OCI-LY3 (cell line): ENCODE measurements around the gene EDEM2.

Experiments
- EZH2phosphoT487 ChIP-seq: fragments of 200-600 bp; shearing (Covaris generic); IDR thresholded peaks from 2 replicates; pipeline ENCODE4 v1.6.1; 2018; ENCODE audit warnings: antibody characterized with exemption, mixed run types, low read depth
- TF ChIP-seq, protein P1 (sequence below): fragments of 200-600, 300-600 bp; sonication (generic); IDR thresholded peaks from 2 replicates; pipeline ENCODE4 v1.5.1; 2014; ENCODE audit warnings: antibody characterized with exemption, low read length, low read depth

DNA sequence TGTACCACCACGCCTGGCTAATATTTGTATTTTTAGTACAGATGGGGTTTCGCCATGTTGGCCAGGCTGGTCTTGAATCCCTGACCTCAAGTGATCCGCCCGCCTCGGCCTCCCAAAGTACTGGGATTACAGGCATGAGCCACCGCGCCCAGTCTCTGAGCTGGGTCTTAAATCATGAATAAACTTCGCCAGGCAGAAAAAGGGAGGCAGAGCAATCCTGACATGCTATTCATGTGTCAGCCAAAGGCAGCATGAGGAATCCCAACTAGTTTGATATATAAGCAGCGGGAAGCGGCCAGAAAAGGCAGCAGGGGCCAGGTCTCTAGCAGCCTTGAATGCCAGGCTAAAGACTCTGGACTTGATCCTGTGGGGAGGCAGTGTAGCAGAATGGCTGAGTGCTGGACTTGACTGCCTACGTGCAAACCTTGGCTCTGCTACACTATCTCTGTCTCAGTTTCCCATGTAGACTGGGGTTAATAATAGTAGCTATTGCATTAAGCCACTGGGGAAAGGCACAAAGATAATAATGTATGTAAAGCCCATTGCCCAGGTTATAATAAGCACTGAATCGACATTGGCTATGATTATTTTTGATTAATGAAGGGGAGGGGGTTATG lies 26.5 kb upstream of the EDEM2 start:
- TF ChIP-seq, protein P1, sequence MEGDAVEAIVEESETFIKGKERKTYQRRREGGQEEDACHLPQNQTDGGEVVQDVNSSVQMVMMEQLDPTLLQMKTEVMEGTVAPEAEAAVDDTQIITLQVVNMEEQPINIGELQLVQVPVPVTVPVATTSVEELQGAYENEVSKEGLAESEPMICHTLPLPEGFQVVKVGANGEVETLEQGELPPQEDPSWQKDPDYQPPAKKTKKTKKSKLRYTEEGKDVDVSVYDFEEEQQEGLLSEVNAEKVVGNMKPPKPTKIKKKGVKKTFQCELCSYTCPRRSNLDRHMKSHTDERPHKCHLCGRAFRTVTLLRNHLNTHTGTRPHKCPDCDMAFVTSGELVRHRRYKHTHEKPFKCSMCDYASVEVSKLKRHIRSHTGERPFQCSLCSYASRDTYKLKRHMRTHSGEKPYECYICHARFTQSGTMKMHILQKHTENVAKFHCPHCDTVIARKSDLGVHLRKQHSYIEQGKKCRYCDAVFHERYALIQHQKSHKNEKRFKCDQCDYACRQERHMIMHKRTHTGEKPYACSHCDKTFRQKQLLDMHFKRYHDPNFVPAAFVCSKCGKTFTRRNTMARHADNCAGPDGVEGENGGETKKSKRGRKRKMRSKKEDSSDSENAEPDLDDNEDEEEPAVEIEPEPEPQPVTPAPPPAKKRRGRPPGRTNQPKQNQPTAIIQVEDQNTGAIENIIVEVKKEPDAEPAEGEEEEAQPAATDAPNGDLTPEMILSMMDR = no peak
- TF ChIP-seq EZH2phosphoT487 = no peak
